Fibroblast of pulmonary artery (primary cell): ENCODE data around the gene NSD1.
A peak's percentile ranks its signal among the peaks of the same experiment; 100 is the strongest.

Experiments used
- DNase-seq: peaks from one replicate; pipeline ENCODE4 v3.0.0-alpha.2; 2010; ENCODE audit warnings: low read depth
- H3K4me3 ChIP-seq: replicated peaks from 2 replicates; pipeline ENCODE4 v1.5.1; 2011; ENCODE audit warnings: low read depth, mild to moderate bottlenecking, control low read depth, low read length, moderate library complexity
- TF ChIP-seq, protein P1 (sequence below): IDR thresholded peaks from 2 replicates; pipeline ENCODE4 v1.5.1; 2011; ENCODE audit warnings: mild to moderate bottlenecking, control low read depth, low read length, inconsistent platforms; ENCODE audit errors: missing control alignments

Gene NSD1

DNA sequence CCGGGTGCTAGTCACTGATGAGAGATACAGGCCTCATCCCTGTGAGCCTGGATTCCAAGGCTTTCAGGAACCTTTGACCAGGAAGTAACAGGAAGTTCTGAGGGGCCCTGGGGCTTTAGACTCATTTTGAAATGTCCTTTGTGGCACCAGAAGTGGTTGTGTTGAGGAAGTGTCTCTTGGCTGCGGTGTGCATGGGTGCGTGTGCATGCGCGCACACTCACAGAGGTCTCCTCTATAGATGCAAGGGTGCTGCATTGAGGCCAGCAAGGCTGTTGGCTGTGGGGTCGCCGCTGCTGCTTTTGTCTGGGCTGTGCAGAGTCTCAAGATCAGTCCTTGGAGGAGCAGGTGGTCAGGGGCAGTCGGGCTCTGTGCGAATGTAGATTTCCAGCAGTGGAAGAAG is 162.4 kb downstream of the NSD1 start:
- no peak for DNase-seq
- H3K4me3 ChIP-seq, result no peak overlapping the region
- TF ChIP-seq, protein P1, sequence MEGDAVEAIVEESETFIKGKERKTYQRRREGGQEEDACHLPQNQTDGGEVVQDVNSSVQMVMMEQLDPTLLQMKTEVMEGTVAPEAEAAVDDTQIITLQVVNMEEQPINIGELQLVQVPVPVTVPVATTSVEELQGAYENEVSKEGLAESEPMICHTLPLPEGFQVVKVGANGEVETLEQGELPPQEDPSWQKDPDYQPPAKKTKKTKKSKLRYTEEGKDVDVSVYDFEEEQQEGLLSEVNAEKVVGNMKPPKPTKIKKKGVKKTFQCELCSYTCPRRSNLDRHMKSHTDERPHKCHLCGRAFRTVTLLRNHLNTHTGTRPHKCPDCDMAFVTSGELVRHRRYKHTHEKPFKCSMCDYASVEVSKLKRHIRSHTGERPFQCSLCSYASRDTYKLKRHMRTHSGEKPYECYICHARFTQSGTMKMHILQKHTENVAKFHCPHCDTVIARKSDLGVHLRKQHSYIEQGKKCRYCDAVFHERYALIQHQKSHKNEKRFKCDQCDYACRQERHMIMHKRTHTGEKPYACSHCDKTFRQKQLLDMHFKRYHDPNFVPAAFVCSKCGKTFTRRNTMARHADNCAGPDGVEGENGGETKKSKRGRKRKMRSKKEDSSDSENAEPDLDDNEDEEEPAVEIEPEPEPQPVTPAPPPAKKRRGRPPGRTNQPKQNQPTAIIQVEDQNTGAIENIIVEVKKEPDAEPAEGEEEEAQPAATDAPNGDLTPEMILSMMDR, result no peak

- TF ChIP-seq, protein P1, result no peak
- H3K4me3 ChIP-seq, result no peak overlapping the region
- DNase-seq, result peak; percentile 20
These were observed 163.0 kb downstream of the NSD1 start for GRCh38 chr5:177296581-177296980.

GRCh38 chr5:177297922-177298321 is 164.3 kb downstream of the NSD1 start:
- no peak for DNase-seq
- TF ChIP-seq, protein P1, result no peak
- no peak overlapping the region for H3K4me3 ChIP-seq

- TF ChIP-seq, protein P1, result no peak
These were observed 166.1 kb downstream of the NSD1 start for GRCh38 chr5:177299697-177300096.

GRCh38 chr5:177300236-177300880 is 166.8 kb downstream of the NSD1 start:
- peak; percentile 72 for DNase-seq
- no peak overlapping the region for H3K4me3 ChIP-seq
- TF ChIP-seq, protein P1, result peak; percentile 41

More at GRCh38 chr5:177299697-177300096, 166.1 kb downstream of the NSD1 start:
- no peak for DNase-seq
- no peak overlapping the region for H3K4me3 ChIP-seq

DNA sequence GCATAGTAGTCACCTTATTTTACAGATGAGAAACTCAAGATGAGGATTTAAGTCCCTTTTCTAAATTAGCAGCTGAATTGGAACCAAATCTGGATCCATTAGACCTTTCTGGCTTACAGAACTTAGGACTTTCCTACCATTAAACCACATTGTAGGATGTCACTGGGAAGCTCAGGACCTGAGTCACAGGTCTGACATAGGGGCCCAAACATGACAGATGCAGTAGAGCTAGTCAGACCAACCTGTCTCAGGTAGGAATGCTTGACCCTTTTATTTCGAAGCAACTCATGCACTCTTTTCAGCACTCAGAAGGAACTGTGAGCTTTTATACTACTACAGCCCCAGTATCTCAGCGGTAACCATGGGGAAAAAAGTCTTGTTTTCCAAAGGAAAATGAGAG is 167.4 kb downstream of the NSD1 start:
- H3K4me3 ChIP-seq, result no peak overlapping the region
- DNase-seq, result no peak
- TF ChIP-seq, protein P1, result no peak

- H3K4me3 ChIP-seq, result no peak overlapping the region
- TF ChIP-seq, protein P1, result no peak
These were observed 168.1 kb downstream of the NSD1 start for GRCh38 chr5:177301503-177302165.

More at GRCh38 chr5:177301503-177302165, 168.1 kb downstream of the NSD1 start:
- no peak for DNase-seq
